ENCODE measurements around the gene ZNF862. TPM values are rescaled to one million over a fixed set of nuclear protein-coding genes. Genes with fewer than 3 reads are reported as not detected.

ZNF862 gene
- total and polyA plus RNA-seq, 2 experiments from 2014 or later: 0.94 to 2.3 TPM

GRCh38 chr7:149833495-149834130, 4.6 kb upstream of the ZNF862 start (continued):
- TF ChIP-seq REST (IDR thresholded peaks at IDR 0.05; ENCODE audit: unreplicated experiment): no peak
- TF ChIP-seq EZH2 (IDR thresholded peaks at IDR 0.05; ENCODE audit: low read depth, unreplicated experiment): no peak
- TF ChIP-seq STAT1 (IDR thresholded peaks at IDR 0.05; ENCODE audit: unreplicated experiment): no peak
- TF ChIP-seq CREB1 (CRISPR knock-in tag; IDR thresholded peaks at IDR 0.05; ENCODE audit: low read depth): no peak
- TF ChIP-seq ETS1 (IDR thresholded peaks at IDR 0.05): no peak
- TF ChIP-seq NANOG (IDR thresholded peaks at IDR 0.05; ENCODE audit: borderline replicate concordance): no peak

- Histone ChIP-seq H4K20me1 (replicated peaks; ENCODE audit: insufficient read depth) (no peaks in the 10 kb centered on the region; the same call in 1 of the 2 replicates), H3K36me3 (ENCODE audit: insufficient read depth) (no peaks in the 10 kb centered on the region), H3K27ac (ENCODE audit: low read depth) (no peak overlapping the region), H3K9me2 (ENCODE audit: insufficient read depth) (no peaks in the 10 kb centered on the region), H3K4me1 (ENCODE audit: insufficient read depth) (no peaks in the 10 kb centered on the region; the same call in 1 of the 2 replicates), H3K4me2 (no peak overlapping the region), H3K27me3 (ENCODE audit: insufficient read depth) (peaks cover 6% of the 10 kb centered on the region), H2AFZ (no peak overlapping the region), H3K4me3 (no peak overlapping the region), H3F3A (replicated peaks; ENCODE audit: low read depth) (peaks cover 9% of the 10 kb centered on the region; the same call in 1 of the 2 replicates), H3K79me2 (replicated peaks; ENCODE audit: insufficient read depth) (no peaks in the 10 kb centered on the region)
- peaks cover 7% of the 10 kb centered on the region for H3K27me3 Mint-ChIP-seq (ENCODE audit: insufficient read depth, low read depth, poor library complexity)
- no peak overlapping the region for H3K27ac Mint-ChIP-seq
- H3K4me3 Mint-ChIP-seq: no peak overlapping the region
- peaks cover 25% of the 10 kb centered on the region for H3K4me1 Mint-ChIP-seq
- no peak for ATAC-seq
- DNase-seq (ENCODE audit: low spot score): no peak
- no peaks in the 10 kb centered on the region; the same call in 2 of the 3 replicates for H3K36me3 Mint-ChIP-seq (ENCODE audit: low read depth)
- H3K9me3 Mint-ChIP-seq: no peaks in the 10 kb centered on the region
- TF ChIP-seq EZH2 (IDR thresholded peaks at IDR 0.05; ENCODE audit: low read depth, unreplicated experiment) (no peak), NANOG (IDR thresholded peaks at IDR 0.05; ENCODE audit: borderline replicate concordance) (no peak), STAT1 (IDR thresholded peaks at IDR 0.05; ENCODE audit: unreplicated experiment) (no peak), ZNF331 (CRISPR knock-in tag; IDR thresholded peaks at IDR 0.05; ENCODE audit: low read depth) (no peak), JUNB (IDR thresholded peaks at IDR 0.05; ENCODE audit: unreplicated experiment) (no peak), ZNF114 (CRISPR knock-in tag; IDR thresholded peaks at IDR 0.05) (no peak), ZNF462 (CRISPR knock-in tag; IDR thresholded peaks at IDR 0.05) (no peak), CTCF (conservative IDR thresholded peaks at IDR 0.05; ENCODE audit: low read depth in 2 of 2) (no peak)
These were observed 3.6 kb upstream of the ZNF862 start for GRCh38 chr7:149834601-149835000.
